Vagina (tissue), 2 donors: ENCODE measurements around the gene CCHCR1. TPM values are rescaled to one million over a fixed set of nuclear protein-coding genes. Genes with fewer than 3 reads are reported as not detected.
A peak's percentile ranks its signal among the peaks of the same experiment; 100 is the strongest.

Source experiments
- DNase-seq, 2 donors: peaks; one replicate each; pipeline ENCODE4 v3.0.0-alpha.2; 2017; ENCODE audit errors: extremely low spot score in 2 of 2
- H3K27ac ChIP-seq: fragments of 200-600 bp; sonication (generic); one replicate; pipeline ENCODE4 v1.5.1; 2019
- H3K27me3 ChIP-seq: fragments of 200-600 bp; sonication (generic); one replicate; pipeline ENCODE4 v1.5.1; 2019
- H3K36me3 ChIP-seq, 2 donors: fragments of 200-600 bp; sonication (generic); one replicate each; pipeline ENCODE4 v1.5.1; 2017 to 2019
- H3K4me1 ChIP-seq: fragments of 200-600 bp; sonication (generic); one replicate; pipeline ENCODE4 v1.5.1; 2019
- H3K4me3 ChIP-seq, 2 donors: fragments of 200-600 bp; sonication (generic); 1 replicate in 1 of 2; 2 replicates in 1 of 2; pipeline ENCODE4 v1.5.1; 2016 to 2019
- H3K9me3 ChIP-seq: fragments of 200-600 bp; sonication (generic); one replicate; pipeline ENCODE4 v1.5.1; 2019
- CTCF ChIP-seq, 3 experiments: fragments of 450-650 bp in 2 of 3; fragments of 200-600 bp in 1 of 3; sonication (generic) in 1 of 3; IDR thresholded peaks; one replicate each; pipeline ENCODE4 v1.5.1; 2017 to 2019; ENCODE audit warnings: antibody characterized with exemption in 3 of 3, mild to moderate bottlenecking in 2 of 3, moderate library complexity in 2 of 3
- POLR2A ChIP-seq, 2 donors: fragments of 450-650 bp; IDR thresholded peaks; one replicate each; pipeline ENCODE4 v1.6.1; 2017; ENCODE audit warnings: antibody characterized with exemption in 2 of 2, mild to moderate bottlenecking in 2 of 2, moderate library complexity in 2 of 2
- POLR2AphosphoS5 ChIP-seq, 2 donors: sonication (generic); formaldehyde crosslinking; IDR thresholded peaks; one replicate each; pipeline ENCODE4 v1.9.0; 2017; ENCODE audit warnings: antibody characterized with exemption in 2 of 2, mild to moderate bottlenecking in 2 of 2, low read depth in 1 of 2; ENCODE audit not compliant: insufficient read depth in 1 of 2
- intact Hi-C: fragments of 100-400 bp; cut with DNase I; formaldehyde crosslinking; loops from one replicate; pipeline ENCODE4 v1.15.1; 2023
- total RNA-seq: library from RNA; depleted of rRNA; stranded (reverse); fragments of >200 nt; gene quantifications from one replicate; pipeline ENCODE4 v1.2.3, GENCODE V29; 2016

The CCHCR1 gene
- 21.9 TPM for total RNA-seq

- no peaks in the 10 kb centered on the region for H3K36me3 ChIP-seq
- H3K27me3 ChIP-seq: no peaks in the 10 kb centered on the region
- H3K4me1 ChIP-seq: peaks cover 27% of the 10 kb centered on the region
- no peaks in the 10 kb centered on the region for H3K9me3 ChIP-seq
- H3K4me3 ChIP-seq: peak within 1 kb of the TSS; percentile 82 to 85
- TF ChIP-seq POLR2AphosphoS5 (IDR thresholded peaks at IDR 0.05; ENCODE audit: insufficient read depth in 1 of 2, low read depth in 1 of 2) (no peak), POLR2A (IDR thresholded peaks at IDR 0.05) (no peak), CTCF (IDR thresholded peaks at IDR 0.05) (no peak)
- no peak for DNase-seq
- peak within 1 kb of the TSS; percentile 82 for H3K27ac ChIP-seq
- intact Hi-C loops: no loop called here
These were observed at the start of gene CCHCR1 for GRCh38 chr6:31157513-31158139. TSS of gene CCHCR1 (minus strand) at chr6:31157802. CDS start at chr6:31157600, 202 bp downstream.

- DNase-seq: no peak
- Histone ChIP-seq H3K4me1 (peaks cover 21% of the 10 kb centered on the region), H3K36me3 (peaks cover 0 to 3% of the 10 kb centered on the region in 2 donors), H3K4me3 (no peak overlapping the region), H3K9me3 (no peaks in the 10 kb centered on the region), H3K27ac (no peak overlapping the region), H3K27me3 (no peaks in the 10 kb centered on the region)
- TF ChIP-seq CTCF (IDR thresholded peaks at IDR 0.05) (no peak), POLR2A (IDR thresholded peaks at IDR 0.05) (no peak), POLR2AphosphoS5 (IDR thresholded peaks at IDR 0.05; ENCODE audit: insufficient read depth in 1 of 2, low read depth in 1 of 2) (no peak)
- intact Hi-C loops: no loop called here
These were observed 48.0 kb upstream of the CCHCR1 start for GRCh38 chr6:31205638-31206037.

- intact Hi-C loops: no loop called here
- Histone ChIP-seq H3K4me1 (peaks cover 21% of the 10 kb centered on the region), H3K36me3 (peaks cover 0 to 3% of the 10 kb centered on the region in 2 donors), H3K9me3 (no peaks in the 10 kb centered on the region), H3K27me3 (no peaks in the 10 kb centered on the region), H3K27ac (peak overlapping the region; percentile 80), H3K4me3 (no peak overlapping the region)
- no peak for DNase-seq
- TF ChIP-seq CTCF (IDR thresholded peaks at IDR 0.05) (no peak), POLR2A (IDR thresholded peaks at IDR 0.05) (no peak), POLR2AphosphoS5 (IDR thresholded peaks at IDR 0.05; ENCODE audit: insufficient read depth in 1 of 2, low read depth in 1 of 2) (no peak)
These were observed 47.1 kb upstream of the CCHCR1 start for GRCh38 chr6:31204751-31205145.

GRCh38 chr6:31203345-31203979, 45.9 kb upstream of the CCHCR1 start:
- peaks cover 25% of the 10 kb centered on the region for H3K4me1 ChIP-seq
- peaks cover 0 to 3% of the 10 kb centered on the region in 2 donors for H3K36me3 ChIP-seq
- peak overlapping the region; percentile 80 for H3K27ac ChIP-seq
- peak overlapping the region; percentile 46 to 51 for H3K4me3 ChIP-seq
- intact Hi-C loops: no loop called here
- no peaks in the 10 kb centered on the region for H3K9me3 ChIP-seq
- no peak for DNase-seq
- TF ChIP-seq POLR2AphosphoS5 (IDR thresholded peaks at IDR 0.05; ENCODE audit: insufficient read depth in 1 of 2, low read depth in 1 of 2) (no peak), CTCF (IDR thresholded peaks at IDR 0.05) (no peak), POLR2A (IDR thresholded peaks at IDR 0.05) (no peak)
- no peaks in the 10 kb centered on the region for H3K27me3 ChIP-seq
